HepG2 (cell line): ENCODE results near the gene MEIOC. TPM values are rescaled to one million over a fixed set of nuclear protein-coding genes. Genes with fewer than 3 reads are reported as not detected.
A peak's percentile ranks its signal among the peaks of the same experiment; 100 is the strongest.

Experiments used
- BORCS8-MEF2B ChIP-seq: sonication (generic); formaldehyde crosslinking; IDR thresholded peaks from 2 replicates; pipeline ENCODE4 v1.8.0; 2022; ENCODE audit warnings: mild to moderate bottlenecking, missing genetic modification reagents
- CEBPG ChIP-seq: IDR thresholded peaks from 2 replicates; pipeline ENCODE4 v1.6.1; 2016
- GATA4 ChIP-seq: sonication (generic); IDR thresholded peaks from 2 replicates; pipeline ENCODE4 v1.6.1; 2016; ENCODE audit warnings: antibody characterized with exemption, low read depth, borderline replicate concordance
- HNF4A ChIP-seq: sonication (generic); formaldehyde crosslinking; IDR thresholded peaks from 2 replicates; pipeline ENCODE4 v1.4.0; 2020; ENCODE audit warnings: missing genetic modification reagents
- KLF13 ChIP-seq: sonication (generic); formaldehyde crosslinking; IDR thresholded peaks from 2 replicates; pipeline ENCODE4 v1.4.0; 2020; ENCODE audit warnings: mild to moderate bottlenecking, missing genetic modification reagents
- MIER3 ChIP-seq: IDR thresholded peaks from 2 replicates; pipeline ENCODE4 v1.6.1; 2016; ENCODE audit warnings: missing compliant biosample characterization, borderline replicate concordance
- NFATC3 ChIP-seq: sonication (generic); formaldehyde crosslinking; IDR thresholded peaks from 2 replicates; pipeline ENCODE4 v1.5.1; 2020; ENCODE audit warnings: mild to moderate bottlenecking, missing genetic modification reagents
- PCBP2 ChIP-seq: fragments of 200-400 bp; formaldehyde crosslinking; optimal IDR thresholded peaks from 2 replicates; pipeline ENCODE3; 2018; ENCODE audit warnings: low read length, low read depth; ENCODE audit not compliant: poor library complexity, severe bottlenecking
- RAD21 ChIP-seq: fragments of 450-650 bp; formaldehyde crosslinking; IDR thresholded peaks from 2 replicates; pipeline ENCODE4 v1.5.0; 2020; ENCODE audit warnings: mild to moderate bottlenecking
- RARA ChIP-seq: IDR thresholded peaks from 2 replicates; pipeline ENCODE4 v1.6.1; 2016; ENCODE audit warnings: missing genetic modification reagents, missing compliant biosample characterization
- RARG ChIP-seq: sonication (generic); formaldehyde crosslinking; IDR thresholded peaks from 2 replicates; pipeline ENCODE4 v1.4.0; 2020; ENCODE audit warnings: low read depth, mild to moderate bottlenecking, missing genetic modification reagents
- SALL1 ChIP-seq: sonication (generic); formaldehyde crosslinking; IDR thresholded peaks from 2 replicates; pipeline ENCODE4 v1.8.0; 2022; ENCODE audit warnings: mild to moderate bottlenecking, missing genetic modification reagents
- SETDB1 ChIP-seq: sonication (generic); formaldehyde crosslinking; IDR thresholded peaks from 2 replicates; pipeline ENCODE4 v1.5.1; 2020; ENCODE audit warnings: missing genetic modification reagents, mild to moderate bottlenecking, borderline replicate concordance
- THAP7 ChIP-seq: sonication (generic); formaldehyde crosslinking; IDR thresholded peaks from 2 replicates; pipeline ENCODE4 v1.8.1; 2023; ENCODE audit warnings: mild to moderate bottlenecking, missing genetic modification reagents
- ZFP37 ChIP-seq: sonication (generic); formaldehyde crosslinking; IDR thresholded peaks from 2 replicates; pipeline ENCODE4 v1.4.0; 2020; ENCODE audit warnings: missing genetic modification reagents, borderline replicate concordance
- ZNF329 ChIP-seq: sonication (generic); formaldehyde crosslinking; IDR thresholded peaks from 2 replicates; pipeline ENCODE4 v1.9.0; 2021; ENCODE audit warnings: low read depth, mild to moderate bottlenecking, missing genetic modification reagents
- ZNF441 ChIP-seq: sonication (generic); formaldehyde crosslinking; IDR thresholded peaks from 2 replicates; pipeline ENCODE4 v1.7.0; 2021; ENCODE audit warnings: missing genetic modification reagents, borderline replicate concordance
- ZNF660 ChIP-seq: sonication (generic); formaldehyde crosslinking; IDR thresholded peaks from 2 replicates; pipeline ENCODE4 v1.5.1; 2020; ENCODE audit warnings: mild to moderate bottlenecking, low read depth, missing genetic modification reagents, borderline replicate concordance
- ZNF83 ChIP-seq: sonication (generic); formaldehyde crosslinking; IDR thresholded peaks from 2 replicates; pipeline ENCODE4 v1.4.0; 2020; ENCODE audit warnings: missing genetic modification reagents, mild to moderate bottlenecking, borderline replicate concordance
- polyA plus RNA-seq, 8 experiments: library from polyadenylated mRNA; depleted of rRNA in 3 of 8; stranded (reverse) in 7 of 8; unstranded in 1 of 8; fragments of >200 nt; fragmentation: Illumina TruSeq in 4 of 8; extraction: Trizol in 4 of 8; gene quantifications; 2 replicates each; pipeline versions ENCODE4 v1.2.1 to v1.2.3, GENCODE V29; 2011 to 2016; ENCODE audit warnings: low read depth in 4 of 8, missing spikeins in 1 of 8, mixed read lengths in 1 of 8; ENCODE audit not compliant: insufficient read depth in 1 of 8
- total RNA-seq, 5 experiments: library from RNA; depleted of rRNA; stranded (reverse); fragments of >200 nt; fragmentation: Illumina TruSeq; extraction: Trizol; gene quantifications; 2 replicates each; pipeline ENCODE4 v1.2.3, GENCODE V29; 2016; ENCODE audit warnings: low read depth in 1 of 5
- TF ChIP-seq, protein P1 (sequence below): sonication (generic); formaldehyde crosslinking; IDR thresholded peaks from 2 replicates; pipeline ENCODE4 v1.4.0; 2020; ENCODE audit warnings: missing genetic modification reagents
- TF ChIP-seq, protein P2 (sequence below): sonication (generic); formaldehyde crosslinking; conservative IDR thresholded peaks from 2 replicates; pipeline ENCODE4 v1.4.0; 2020; ENCODE audit warnings: missing genetic modification reagents
- TF ChIP-seq, protein P3 (sequence below): sonication (generic); formaldehyde crosslinking; IDR thresholded peaks from 2 replicates; pipeline ENCODE4 v1.5.0; 2020; ENCODE audit warnings: missing genetic modification reagents

The MEIOC gene
- total and polyA plus RNA-seq, 2 of the 13 experiments (the other 11 are each of a cell fraction or from before 2014, with no cell fraction given) = 0.04 to 0.15 TPM

GRCh38 chr17:44689477-44690217 lies 33.4 kb downstream of the MEIOC start, which contains the start of gene CCDC43 (continued):
- TF ChIP-seq, protein P1, sequence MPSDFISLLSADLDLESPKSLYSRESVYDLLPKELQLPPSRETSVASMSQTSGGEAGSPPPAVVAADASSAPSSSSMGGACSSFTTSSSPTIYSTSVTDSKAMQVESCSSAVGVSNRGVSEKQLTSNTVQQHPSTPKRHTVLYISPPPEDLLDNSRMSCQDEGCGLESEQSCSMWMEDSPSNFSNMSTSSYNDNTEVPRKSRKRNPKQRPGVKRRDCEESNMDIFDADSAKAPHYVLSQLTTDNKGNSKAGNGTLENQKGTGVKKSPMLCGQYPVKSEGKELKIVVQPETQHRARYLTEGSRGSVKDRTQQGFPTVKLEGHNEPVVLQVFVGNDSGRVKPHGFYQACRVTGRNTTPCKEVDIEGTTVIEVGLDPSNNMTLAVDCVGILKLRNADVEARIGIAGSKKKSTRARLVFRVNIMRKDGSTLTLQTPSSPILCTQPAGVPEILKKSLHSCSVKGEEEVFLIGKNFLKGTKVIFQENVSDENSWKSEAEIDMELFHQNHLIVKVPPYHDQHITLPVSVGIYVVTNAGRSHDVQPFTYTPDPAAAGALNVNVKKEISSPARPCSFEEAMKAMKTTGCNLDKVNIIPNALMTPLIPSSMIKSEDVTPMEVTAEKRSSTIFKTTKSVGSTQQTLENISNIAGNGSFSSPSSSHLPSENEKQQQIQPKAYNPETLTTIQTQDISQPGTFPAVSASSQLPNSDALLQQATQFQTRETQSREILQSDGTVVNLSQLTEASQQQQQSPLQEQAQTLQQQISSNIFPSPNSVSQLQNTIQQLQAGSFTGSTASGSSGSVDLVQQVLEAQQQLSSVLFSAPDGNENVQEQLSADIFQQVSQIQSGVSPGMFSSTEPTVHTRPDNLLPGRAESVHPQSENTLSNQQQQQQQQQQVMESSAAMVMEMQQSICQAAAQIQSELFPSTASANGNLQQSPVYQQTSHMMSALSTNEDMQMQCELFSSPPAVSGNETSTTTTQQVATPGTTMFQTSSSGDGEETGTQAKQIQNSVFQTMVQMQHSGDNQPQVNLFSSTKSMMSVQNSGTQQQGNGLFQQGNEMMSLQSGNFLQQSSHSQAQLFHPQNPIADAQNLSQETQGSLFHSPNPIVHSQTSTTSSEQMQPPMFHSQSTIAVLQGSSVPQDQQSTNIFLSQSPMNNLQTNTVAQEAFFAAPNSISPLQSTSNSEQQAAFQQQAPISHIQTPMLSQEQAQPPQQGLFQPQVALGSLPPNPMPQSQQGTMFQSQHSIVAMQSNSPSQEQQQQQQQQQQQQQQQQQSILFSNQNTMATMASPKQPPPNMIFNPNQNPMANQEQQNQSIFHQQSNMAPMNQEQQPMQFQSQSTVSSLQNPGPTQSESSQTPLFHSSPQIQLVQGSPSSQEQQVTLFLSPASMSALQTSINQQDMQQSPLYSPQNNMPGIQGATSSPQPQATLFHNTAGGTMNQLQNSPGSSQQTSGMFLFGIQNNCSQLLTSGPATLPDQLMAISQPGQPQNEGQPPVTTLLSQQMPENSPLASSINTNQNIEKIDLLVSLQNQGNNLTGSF (CRISPR knock-in tag) = peak; percentile 57
- TF ChIP-seq, protein P2, sequence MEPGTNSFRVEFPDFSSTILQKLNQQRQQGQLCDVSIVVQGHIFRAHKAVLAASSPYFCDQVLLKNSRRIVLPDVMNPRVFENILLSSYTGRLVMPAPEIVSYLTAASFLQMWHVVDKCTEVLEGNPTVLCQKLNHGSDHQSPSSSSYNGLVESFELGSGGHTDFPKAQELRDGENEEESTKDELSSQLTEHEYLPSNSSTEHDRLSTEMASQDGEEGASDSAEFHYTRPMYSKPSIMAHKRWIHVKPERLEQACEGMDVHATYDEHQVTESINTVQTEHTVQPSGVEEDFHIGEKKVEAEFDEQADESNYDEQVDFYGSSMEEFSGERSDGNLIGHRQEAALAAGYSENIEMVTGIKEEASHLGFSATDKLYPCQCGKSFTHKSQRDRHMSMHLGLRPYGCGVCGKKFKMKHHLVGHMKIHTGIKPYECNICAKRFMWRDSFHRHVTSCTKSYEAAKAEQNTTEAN (CRISPR knock-in tag) = 0 out of 2 replicates have a peak, but pooled peaks have one; percentile 60
- TF ChIP-seq, protein P3, sequence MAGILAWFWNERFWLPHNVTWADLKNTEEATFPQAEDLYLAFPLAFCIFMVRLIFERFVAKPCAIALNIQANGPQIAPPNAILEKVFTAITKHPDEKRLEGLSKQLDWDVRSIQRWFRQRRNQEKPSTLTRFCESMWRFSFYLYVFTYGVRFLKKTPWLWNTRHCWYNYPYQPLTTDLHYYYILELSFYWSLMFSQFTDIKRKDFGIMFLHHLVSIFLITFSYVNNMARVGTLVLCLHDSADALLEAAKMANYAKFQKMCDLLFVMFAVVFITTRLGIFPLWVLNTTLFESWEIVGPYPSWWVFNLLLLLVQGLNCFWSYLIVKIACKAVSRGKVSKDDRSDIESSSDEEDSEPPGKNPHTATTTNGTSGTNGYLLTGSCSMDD (CRISPR knock-in tag) = no peak; the same call in 1 of the 2 replicates
- TF ChIP-seq ZFP37 (CRISPR knock-in tag) (peak; percentile 92), ZNF83 (CRISPR knock-in tag) (0 out of 2 replicates have a peak, but pooled peaks have one; percentile 93), SETDB1 (CRISPR knock-in tag) (no peak), ZNF660 (no peak), ZNF329 (0 out of 2 replicates have a peak, but pooled peaks have one; percentile 68), BORCS8-MEF2B (CRISPR knock-in tag) (peak; percentile 95), MIER3 (CRISPR knock-in tag) (peak; percentile 72; the same call in 1 of the 2 replicates), NFATC3 (peak; percentile 82), PCBP2 (no peak), HNF4A (CRISPR knock-in tag) (peak; percentile 93), THAP7 (CRISPR knock-in tag) (peak; percentile 95; the same call in 1 of the 2 replicates), RARG (CRISPR knock-in tag) (no peak), RARA (CRISPR knock-in tag) (peak; percentile 38; the same call in 1 of the 2 replicates), ZNF441 (CRISPR knock-in tag) (0 out of 2 replicates have a peak, but pooled peaks have one; percentile 66), CEBPG (CRISPR knock-in tag) (peak; percentile 36; the same call in 1 of the 2 replicates), SALL1 (CRISPR knock-in tag) (peak; percentile 93), GATA4 (peak; percentile 79; the same call in 1 of the 2 replicates), RAD21 (CRISPR knock-in tag) (peak; percentile 36; the same call in 1 of the 2 replicates), KLF13 (CRISPR knock-in tag) (peak; percentile 81)
